ENCODE results near the gene GNAI3. TPM values are rescaled to one million over a fixed set of nuclear protein-coding genes. Genes with fewer than 3 reads are reported as not detected.

GNAI3 gene
- total RNA-seq (12.9 and 14.0 TPM in 2 replicates), polyA plus RNA-seq (3.7 and 5.0 TPM in 2 replicates), polyA minus RNA-seq (11.1 and 11.8 TPM in 2 replicates), Bru-seq, nascent RNA (percentile 90 among the genes with signal in this experiment), BruChase-seq, experiment 1, labeled RNA remaining after a 6-hour chase (percentile 94 among the genes with signal in this experiment), BruChase-seq, experiment 2, labeled RNA remaining after a 2-hour chase (percentile 89 among the genes with signal in this experiment)
- 6.2 and 6.5 TPM in 2 replicates for polyA plus RNA-seq (2011; cell fraction: cytosol; rRNA removed)
- polyA plus RNA-seq (2011; cell fraction: nucleus; rRNA removed), result 5.3 and 6.5 TPM in 2 replicates
- polyA plus RNA-seq (2012), result 6.9 and 10.7 TPM in 2 replicates
- 5.3 TPM for polyA minus RNA-seq (2011; cell fraction: cytosol; rRNA and poly(A)+ RNA removed)
- polyA minus RNA-seq (2011; cell fraction: nucleus; rRNA and poly(A)+ RNA removed), result 12.6 and 15.0 TPM in 2 replicates
- long read RNA-seq, full-length matches to known transcripts, result 529 of 553 reads
- long read RNA-seq, partial matches to known transcripts, result 13 of 553 reads
- long read RNA-seq, other reads (novel, unspliced or antisense), result 11 of 553 reads

DNA sequence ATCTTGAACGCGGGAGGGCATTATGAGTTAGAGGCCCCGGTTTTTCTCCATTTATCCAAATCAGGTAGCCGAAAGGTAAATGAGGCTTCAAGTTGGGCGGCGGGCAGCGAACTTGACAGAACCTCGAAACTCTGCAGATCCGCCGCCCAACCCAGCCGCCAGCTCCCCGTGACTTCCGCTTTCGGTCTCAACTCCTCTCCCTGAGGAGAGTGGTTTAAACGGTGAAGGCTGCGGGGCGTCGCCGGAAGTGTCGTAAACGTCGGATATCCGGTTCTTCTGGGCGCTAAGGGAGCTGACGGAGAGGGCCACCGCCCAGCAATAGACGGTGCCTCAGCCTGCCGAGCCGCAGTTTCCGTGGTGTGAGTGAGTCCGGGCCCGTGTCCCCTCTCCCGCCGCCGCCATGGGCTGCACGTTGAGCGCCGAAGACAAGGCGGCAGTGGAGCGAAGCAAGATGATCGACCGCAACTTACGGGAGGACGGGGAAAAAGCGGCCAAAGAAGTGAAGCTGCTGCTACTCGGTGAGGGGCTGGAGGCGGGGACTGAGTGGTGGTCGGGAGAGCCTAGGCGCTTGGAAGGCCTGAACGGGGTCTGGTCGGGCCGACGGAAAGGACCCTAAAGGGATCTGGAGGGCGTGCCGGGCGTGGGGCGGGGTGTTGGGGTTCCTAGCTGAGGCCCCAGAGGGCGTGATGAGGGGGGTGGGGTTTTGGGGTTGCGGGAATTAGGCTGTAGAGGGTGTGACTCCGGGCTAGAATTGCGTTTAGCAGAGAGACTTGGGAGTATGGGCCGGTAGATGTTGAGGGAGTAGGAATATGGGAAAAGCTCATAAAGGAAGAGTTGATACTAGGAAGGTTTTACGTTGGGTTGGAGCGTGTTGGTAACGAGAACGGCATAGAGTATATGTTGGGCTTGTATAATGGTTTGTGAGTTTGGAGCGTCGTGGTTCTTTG, at the start of gene GNAI3:
Gene GNAI3 (plus strand): TSS at position 295 of the 947 bp plus-strand sequence. CDS start 106 bp downstream, at position 401.
- BruUV-seq (replicated peaks), result no TSS peak
- FAIRE-seq, result peak; percentile 81
- CTCF ChIA-PET, result interaction anchor here (1.0 to 4.5 kb wide), 19 partner anchors 11 to 436 kb away, joined by 3 to 61 read pairs (median 8); partner anchors contain the start of genes AHCYL1, AMPD2, GNAT2 and GSTM1

More for the DNA sequence above, at the start of gene GNAI3:
- Histone ChIP-seq H3K27ac (ENCODE audit: insufficient read depth, low read depth, low read length) (peak within 1 kb of the TSS; percentile 87), H4K20me1 (replicated peaks; ENCODE audit: control insufficient read depth, extremely low read depth, insufficient read depth, low read length) (peaks cover 4% of the 10 kb centered on the region), H3K36me3 (ENCODE audit: control insufficient read depth in 2 of 2, extremely low read depth in 1 of 2, insufficient read depth in 2 of 2, low read length in 2 of 2) (no peaks in the 10 kb centered on the region), H3K4me1 (ENCODE audit: control insufficient read depth, extremely low read depth, insufficient read depth, low read length) (peaks cover 29% of the 10 kb centered on the region), H2AFZ (ENCODE audit: low read depth, low read length) (peak within 1 kb of the TSS; percentile 74), H3K9me1 (replicated peaks; ENCODE audit: control insufficient read depth, extremely low read depth, insufficient read depth, low read length) (peaks cover 2% of the 10 kb centered on the region), H3K79me2 (ENCODE audit: control insufficient read depth, insufficient read depth, low read length) (peaks cover 60% of the 10 kb centered on the region), H3K4me2 (ENCODE audit: insufficient read depth, low read length) (peak within 1 kb of the TSS; percentile 96), H3K9me3 (replicated peaks; ENCODE audit: control insufficient read depth, insufficient read depth, low read length) (no peaks in the 10 kb centered on the region), H3K4me3 (replicated peaks in 1 of 3; ENCODE audit: insufficient read depth in 1 of 3, low read depth in 1 of 3, low read length in 3 of 3) (peak within 1 kb of the TSS; percentile 75 to 98 (median 96)), H3K9ac (replicated peaks; ENCODE audit: extremely low read depth, insufficient read depth, low read length) (peak within 1 kb of the TSS; percentile 97), H3K27me3 (ENCODE audit: control insufficient read depth in 2 of 2, insufficient read depth in 2 of 2, low read length in 2 of 2) (peaks cover 0 to 2% of the 10 kb centered on the region in 2 experiments)
- POLR2A ChIA-PET, result interaction anchor here (0.7 to 2.1 kb wide), 8 partner anchors 11 to 92 kb away, joined by 3 to 12 read pairs (median 6); no protein-coding TSS in a partner anchor
- intact Hi-C loops (cut with micrococcal nuclease), result loop anchor here (1.0 to 10.0 kb wide), 3 partner anchors 33 to 346 kb away; no protein-coding TSS in a partner anchor
- TF ChIP-seq, protein P1, sequence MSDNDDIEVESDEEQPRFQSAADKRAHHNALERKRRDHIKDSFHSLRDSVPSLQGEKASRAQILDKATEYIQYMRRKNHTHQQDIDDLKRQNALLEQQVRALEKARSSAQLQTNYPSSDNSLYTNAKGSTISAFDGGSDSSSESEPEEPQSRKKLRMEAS (IDR thresholded peaks at IDR 0.05; ENCODE audit: insufficient read depth, insufficient read length), result no peak
- TF ChIP-seq MYC (IDR thresholded peaks at IDR 0.05; ENCODE audit: low read depth, low read length), result no peak
- TF ChIP-seq POLR2AphosphoS5 (IDR thresholded peaks at IDR 0.05; ENCODE audit: insufficient read depth, low read depth, low read length), result peak; percentile 98
- TF ChIP-seq GATA2 (IDR thresholded peaks at IDR 0.05; ENCODE audit: insufficient read depth, insufficient read length, low read depth, low read length), result no peak
- TF ChIP-seq JUN (IDR thresholded peaks at IDR 0.05; ENCODE audit: borderline replicate concordance, insufficient read depth, insufficient read length, low read depth), result no peak
- TF ChIP-seq, protein P2, sequence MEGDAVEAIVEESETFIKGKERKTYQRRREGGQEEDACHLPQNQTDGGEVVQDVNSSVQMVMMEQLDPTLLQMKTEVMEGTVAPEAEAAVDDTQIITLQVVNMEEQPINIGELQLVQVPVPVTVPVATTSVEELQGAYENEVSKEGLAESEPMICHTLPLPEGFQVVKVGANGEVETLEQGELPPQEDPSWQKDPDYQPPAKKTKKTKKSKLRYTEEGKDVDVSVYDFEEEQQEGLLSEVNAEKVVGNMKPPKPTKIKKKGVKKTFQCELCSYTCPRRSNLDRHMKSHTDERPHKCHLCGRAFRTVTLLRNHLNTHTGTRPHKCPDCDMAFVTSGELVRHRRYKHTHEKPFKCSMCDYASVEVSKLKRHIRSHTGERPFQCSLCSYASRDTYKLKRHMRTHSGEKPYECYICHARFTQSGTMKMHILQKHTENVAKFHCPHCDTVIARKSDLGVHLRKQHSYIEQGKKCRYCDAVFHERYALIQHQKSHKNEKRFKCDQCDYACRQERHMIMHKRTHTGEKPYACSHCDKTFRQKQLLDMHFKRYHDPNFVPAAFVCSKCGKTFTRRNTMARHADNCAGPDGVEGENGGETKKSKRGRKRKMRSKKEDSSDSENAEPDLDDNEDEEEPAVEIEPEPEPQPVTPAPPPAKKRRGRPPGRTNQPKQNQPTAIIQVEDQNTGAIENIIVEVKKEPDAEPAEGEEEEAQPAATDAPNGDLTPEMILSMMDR (IDR thresholded peaks at IDR 0.05; ENCODE audit: extremely low read depth in 1 of 2, insufficient read depth in 1 of 2, low read depth in 1 of 2, low read length in 2 of 2), result no peak
- no peak for TF ChIP-seq FOS (IDR thresholded peaks at IDR 0.05; ENCODE audit: borderline replicate concordance, insufficient read depth, low read length)
- TF ChIP-seq POLR2A (IDR thresholded peaks at IDR 0.05; ENCODE audit: low read depth, low read length), result peak; percentile 89
- no peak for TF ChIP-seq EZH2 (IDR thresholded peaks at IDR 0.05; ENCODE audit: borderline replicate concordance, low read depth, low read length, severe bottlenecking)
- DNase-seq (ENCODE audit: low read depth, low spot score), result peak; percentile 96
- dilution Hi-C loops (cut with MboI; ENCODE audit: extremely low pct_ligation_motif_present, low sequenced_read_pairs), result no loop called here

Measured in endothelial cell of umbilical vein (primary cell).